HTERT RPE-1 (cell line): ENCODE measurements around the gene PRKCE.
"Not testable (repeated sequence)": the region's sequence is repeated elsewhere in the genome, so short reads cannot be mapped to it uniquely, and the experiment has no call there.

ENCODE experiments used
- in situ Hi-C: fragments of 300-500 bp; cut with MboI; formaldehyde crosslinking; loops from 4 replicates; pipeline ENCODE4 v1.14.3; 2020; ENCODE audit warnings: low sequenced_read_pairs

Gene PRKCE

GRCh38 chr2:45882707-45883602 lies 231.5 kb downstream of the PRKCE start:
- in situ Hi-C loops = no loop called here

- in situ Hi-C loops = no loop called here
These were observed 232.1 kb downstream of the PRKCE start for GRCh38 chr2:45883603-45884000.

GRCh38 chr2:45884126-45884525 lies 232.7 kb downstream of the PRKCE start:
- in situ Hi-C loops = no loop called here

GRCh38 chr2:45885171-45885621 lies 233.7 kb downstream of the PRKCE start:
- in situ Hi-C loops = no loop called here

GRCh38 chr2:45886171-45886663 lies 234.7 kb downstream of the PRKCE start:
- in situ Hi-C loops = no loop called here

- in situ Hi-C loops = no loop called here
These were observed 236.7 kb downstream of the PRKCE start for GRCh38 chr2:45888167-45888566.

GRCh38 chr2:45888641-45889040 lies 237.2 kb downstream of the PRKCE start:
- in situ Hi-C loops = no loop called here

GRCh38 chr2:45889053-45889452 lies 237.6 kb downstream of the PRKCE start:
- in situ Hi-C loops = no loop called here

- in situ Hi-C loops = no loop called here
These were observed 238.3 kb downstream of the PRKCE start for GRCh38 chr2:45889620-45890370.

GRCh38 chr2:45890371-45890646 lies 238.8 kb downstream of the PRKCE start:
- in situ Hi-C loops = not testable (repeated sequence)

GRCh38 chr2:45890819-45891218 lies 239.3 kb downstream of the PRKCE start:
- in situ Hi-C loops = no loop called here

- in situ Hi-C loops = no loop called here
These were observed 240.4 kb downstream of the PRKCE start for GRCh38 chr2:45891719-45892424.

- in situ Hi-C loops = no loop called here
These were observed 240.9 kb downstream of the PRKCE start for GRCh38 chr2:45892425-45892745.

- in situ Hi-C loops = no loop called here
These were observed 241.3 kb downstream of the PRKCE start for GRCh38 chr2:45892757-45893156.

- in situ Hi-C loops = no loop called here
These were observed 242.7 kb downstream of the PRKCE start for GRCh38 chr2:45894211-45894610.

GRCh38 chr2:45895241-45895861 lies 243.9 kb downstream of the PRKCE start:
- in situ Hi-C loops = no loop called here

- in situ Hi-C loops = no loop called here
These were observed 244.8 kb downstream of the PRKCE start for GRCh38 chr2:45896311-45896710.

GRCh38 chr2:45897842-45898241 lies 246.4 kb downstream of the PRKCE start:
- in situ Hi-C loops = no loop called here

- in situ Hi-C loops = no loop called here
These were observed 247.3 kb downstream of the PRKCE start for GRCh38 chr2:45898819-45899218.

GRCh38 chr2:45899926-45900325 lies 248.5 kb downstream of the PRKCE start:
- in situ Hi-C loops = no loop called here

- in situ Hi-C loops = no loop called here
These were observed 250.1 kb downstream of the PRKCE start for GRCh38 chr2:45901468-45902032.
